NCI-H1105 (cell line): ENCODE data around the gene PCDHGA5.
"Not testable (repeated sequence)": the region's sequence is repeated elsewhere in the genome, so short reads cannot be mapped to it uniquely, and the experiment has no call there.

Source experiments
- DNase-seq: peaks from one replicate; lab custom pipeline; 2025; lab: John Stamatoyannopoulos, UW

Gene PCDHGA5

DNA sequence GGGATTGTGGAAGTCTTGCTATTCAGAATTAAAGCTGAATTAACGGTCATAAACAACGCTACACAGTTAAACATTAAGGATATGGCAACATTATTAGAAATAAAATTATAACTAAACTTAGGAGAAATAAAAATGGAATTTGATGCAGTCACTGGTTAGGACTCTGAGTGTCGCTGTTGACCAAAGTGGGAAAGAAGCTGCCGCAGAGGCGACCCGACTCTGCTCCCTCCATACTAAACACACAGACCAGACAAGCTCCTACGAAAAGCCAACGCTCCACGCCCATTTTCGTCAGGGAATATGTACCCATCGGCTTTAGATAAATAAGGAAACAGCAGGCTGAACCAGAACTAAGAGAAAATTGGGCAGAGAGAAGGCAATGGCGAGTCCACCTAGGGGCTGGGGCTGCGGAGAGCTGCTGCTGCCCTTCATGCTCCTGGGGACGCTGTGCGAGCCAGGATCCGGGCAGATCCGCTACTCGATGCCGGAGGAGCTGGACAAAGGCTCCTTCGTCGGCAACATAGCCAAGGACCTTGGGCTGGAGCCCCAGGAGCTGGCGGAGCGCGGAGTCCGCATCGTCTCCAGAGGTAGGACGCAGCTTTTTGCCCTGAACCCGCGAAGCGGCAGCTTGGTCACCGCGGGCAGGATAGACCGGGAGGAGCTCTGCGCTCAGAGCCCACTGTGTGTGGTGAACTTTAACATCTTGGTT, at the start of gene PCDHGA5:
PCDHGA5 (plus strand) TSS at position 211 of the 709 bp plus-strand sequence; CDS start at position 380, 169 bp downstream.
- no peak for DNase-seq

DNA sequence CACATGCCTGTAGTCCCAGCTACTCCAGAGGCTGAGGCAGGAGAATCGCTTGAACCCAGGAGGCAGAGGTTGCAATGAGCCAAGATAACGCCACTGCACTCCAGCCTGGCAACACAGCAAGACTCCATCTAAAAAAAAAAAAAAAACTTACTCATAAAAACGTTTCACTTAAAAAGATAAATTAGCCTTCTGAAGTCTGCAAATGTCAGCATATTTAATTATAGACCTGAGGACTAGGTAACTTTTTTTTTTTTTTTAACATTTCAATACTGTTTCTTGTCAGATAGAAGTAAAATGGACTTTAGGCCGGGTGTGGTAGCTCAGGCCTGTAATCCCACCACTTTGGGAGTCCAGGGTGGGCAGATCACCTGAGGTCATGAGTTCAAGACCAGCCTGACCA, 47.0 kb upstream of the PCDHGA5 start:
- DNase-seq, result not testable (repeated sequence)

DNA sequence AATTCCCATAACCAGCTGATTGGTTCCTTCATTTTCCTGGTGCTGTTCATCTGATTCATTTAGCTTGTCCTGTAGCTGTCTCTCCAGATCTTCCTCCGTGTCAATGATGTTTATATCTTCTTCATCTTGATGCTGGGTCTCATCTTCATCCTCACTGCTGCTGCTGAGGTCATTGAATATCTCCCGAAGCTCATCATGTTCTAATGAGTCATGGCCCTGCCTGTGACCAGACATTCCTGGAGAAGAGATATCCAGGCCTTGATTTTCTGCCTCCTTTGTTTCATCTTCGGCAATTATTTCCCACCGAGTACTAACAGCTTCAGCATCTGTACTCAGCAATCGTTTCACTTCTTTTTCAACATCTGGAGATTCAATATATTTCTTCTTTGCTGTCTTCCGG, 44.8 kb upstream of the PCDHGA5 start:
- DNase-seq, result no peak

DNA sequence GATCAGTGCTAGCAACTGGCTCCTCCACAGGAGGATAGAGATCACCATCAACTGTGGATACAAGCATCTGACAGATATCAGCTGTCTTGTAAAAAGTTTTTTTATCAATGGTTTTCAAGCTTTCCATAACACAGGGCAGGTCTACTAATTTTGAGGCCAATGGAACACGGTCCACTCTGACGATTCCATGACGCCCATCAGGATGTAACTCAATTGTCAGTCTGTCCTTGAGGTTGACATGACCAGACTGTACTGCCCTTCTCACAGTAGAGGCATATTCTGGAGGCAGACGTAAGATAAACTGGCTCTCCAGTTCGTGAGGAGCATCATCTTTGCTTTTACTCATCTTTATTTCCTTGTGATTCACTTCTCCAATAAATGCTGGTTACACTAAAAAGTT, 44.3 kb upstream of the PCDHGA5 start:
- no peak for DNase-seq

DNA sequence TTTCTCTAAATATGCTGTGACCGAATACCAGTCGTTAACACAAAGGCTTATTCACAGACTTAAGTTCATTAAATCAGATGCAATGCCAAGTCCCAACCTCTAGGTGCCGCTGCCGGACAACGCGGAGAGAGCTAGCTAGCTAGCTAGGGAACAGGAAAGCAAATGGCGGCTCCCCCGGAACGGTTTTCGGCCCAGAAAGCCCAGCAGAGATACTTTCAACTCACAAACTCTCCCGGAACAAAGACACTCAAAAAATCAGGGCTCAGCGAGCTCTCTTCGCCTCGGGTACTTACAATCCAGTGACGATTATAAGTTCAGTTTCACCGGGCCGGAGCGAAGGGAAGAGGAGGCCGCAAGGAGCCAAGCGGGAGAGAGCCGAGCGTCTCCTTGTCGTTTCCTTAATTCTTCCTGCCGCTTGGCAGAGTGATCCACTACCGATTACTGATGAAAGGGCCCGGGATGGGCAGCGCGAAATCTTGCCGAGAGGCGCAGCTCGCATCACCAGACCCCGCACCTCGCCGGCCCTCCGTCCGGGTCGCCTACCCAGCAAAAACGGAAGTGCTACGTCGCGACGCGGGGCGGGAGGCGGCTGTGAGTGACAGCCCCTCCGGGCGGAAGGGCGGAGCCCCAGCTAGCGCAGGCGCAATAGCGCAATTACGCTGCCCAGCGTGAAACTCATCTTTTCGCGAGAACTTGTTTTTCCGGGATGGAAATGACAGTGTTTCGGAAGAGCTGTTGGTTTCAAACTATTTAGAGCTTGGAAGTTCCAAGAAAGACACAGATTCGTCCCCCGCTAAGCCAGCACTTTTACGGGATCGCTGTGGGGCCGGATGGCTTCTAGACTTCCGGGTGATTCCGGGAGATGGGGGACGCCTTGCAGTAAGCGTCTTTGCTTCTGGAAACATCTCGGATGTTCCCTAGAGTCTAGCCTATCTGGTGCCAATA, 43.5 kb upstream of the PCDHGA5 start, which contains the start of gene TAF7:
TAF7 (minus strand) TSS at position 560 of the 945 bp plus-strand sequence. CDS start 740 bp downstream, outside the sequence.
- peak; percentile 64 for DNase-seq

DNA sequence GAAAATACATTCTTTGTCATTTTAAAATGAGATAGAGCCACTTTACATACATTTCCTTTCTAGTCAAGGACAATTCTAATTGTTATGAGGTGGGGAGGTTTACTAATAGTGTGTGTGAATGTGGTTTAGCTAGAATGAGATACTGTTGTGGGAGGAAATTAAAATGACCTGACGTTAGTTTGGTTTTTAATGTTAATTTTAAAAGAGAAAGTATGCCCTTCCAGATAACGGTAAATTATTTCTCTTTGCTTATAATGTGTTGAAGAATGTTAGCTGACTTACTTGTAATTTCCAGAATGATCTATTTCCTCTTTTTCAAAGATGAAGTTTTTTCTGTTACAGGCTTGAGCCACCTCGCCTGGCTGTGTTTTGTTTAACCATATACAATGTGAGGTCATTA, 41.7 kb upstream of the PCDHGA5 start:
- no peak for DNase-seq

DNA sequence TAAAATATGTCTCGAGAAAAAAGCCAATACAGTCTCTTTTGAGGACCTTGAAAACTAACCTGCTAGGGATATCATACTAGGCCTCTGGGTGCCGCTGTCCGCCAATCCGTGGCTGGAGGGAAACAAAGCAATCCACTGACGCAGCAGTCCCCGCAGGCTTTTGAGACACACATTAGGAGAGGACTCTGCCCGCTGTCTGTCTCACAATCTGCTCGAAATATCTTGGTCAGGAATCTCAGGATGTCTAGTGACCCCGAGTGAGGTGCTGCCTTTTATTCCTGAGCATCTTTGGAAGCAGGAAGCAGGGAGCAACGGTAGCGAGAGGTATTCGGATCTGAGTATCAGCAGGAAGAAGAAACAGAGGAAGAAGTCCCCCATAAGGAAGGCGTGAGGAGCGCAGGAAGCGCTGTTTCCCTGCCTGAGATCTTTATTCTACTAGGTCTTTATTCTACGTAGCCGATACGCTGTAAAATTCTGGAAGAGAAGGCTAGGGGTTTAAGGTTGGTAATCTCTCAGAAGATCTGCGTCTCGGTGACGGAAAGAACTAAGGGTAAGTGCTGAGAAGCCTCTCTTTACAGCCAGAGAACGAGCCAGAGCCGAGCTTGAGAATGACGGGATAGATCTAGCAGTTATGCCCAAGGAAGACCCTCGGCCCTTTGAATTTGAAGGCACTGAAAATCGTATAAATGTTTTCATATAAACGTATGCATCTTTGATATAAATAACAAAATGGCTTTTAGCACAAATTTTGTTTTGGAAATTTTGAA, 37.7 kb upstream of the PCDHGA5 start:
- DNase-seq, result no peak

DNA sequence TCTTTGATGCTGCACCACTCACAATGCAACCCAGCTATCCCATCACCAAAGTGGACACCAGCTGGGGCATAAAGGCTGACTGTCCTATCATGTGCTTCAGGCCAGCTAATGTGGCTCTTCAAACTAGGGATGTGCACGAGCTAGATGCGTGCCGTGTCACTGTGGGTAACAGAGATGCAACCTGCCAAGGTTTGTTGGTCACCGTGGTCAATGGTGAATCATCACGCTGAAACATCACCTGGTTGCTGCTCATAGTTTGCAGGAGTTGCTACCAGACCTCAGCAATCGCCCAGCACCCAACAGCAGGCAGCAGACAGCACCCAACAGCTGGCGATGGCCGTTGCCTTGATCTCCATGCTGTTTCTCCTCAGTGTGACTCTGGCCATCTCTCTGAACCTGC, 35.7 kb upstream of the PCDHGA5 start:
- DNase-seq, result no peak

DNA sequence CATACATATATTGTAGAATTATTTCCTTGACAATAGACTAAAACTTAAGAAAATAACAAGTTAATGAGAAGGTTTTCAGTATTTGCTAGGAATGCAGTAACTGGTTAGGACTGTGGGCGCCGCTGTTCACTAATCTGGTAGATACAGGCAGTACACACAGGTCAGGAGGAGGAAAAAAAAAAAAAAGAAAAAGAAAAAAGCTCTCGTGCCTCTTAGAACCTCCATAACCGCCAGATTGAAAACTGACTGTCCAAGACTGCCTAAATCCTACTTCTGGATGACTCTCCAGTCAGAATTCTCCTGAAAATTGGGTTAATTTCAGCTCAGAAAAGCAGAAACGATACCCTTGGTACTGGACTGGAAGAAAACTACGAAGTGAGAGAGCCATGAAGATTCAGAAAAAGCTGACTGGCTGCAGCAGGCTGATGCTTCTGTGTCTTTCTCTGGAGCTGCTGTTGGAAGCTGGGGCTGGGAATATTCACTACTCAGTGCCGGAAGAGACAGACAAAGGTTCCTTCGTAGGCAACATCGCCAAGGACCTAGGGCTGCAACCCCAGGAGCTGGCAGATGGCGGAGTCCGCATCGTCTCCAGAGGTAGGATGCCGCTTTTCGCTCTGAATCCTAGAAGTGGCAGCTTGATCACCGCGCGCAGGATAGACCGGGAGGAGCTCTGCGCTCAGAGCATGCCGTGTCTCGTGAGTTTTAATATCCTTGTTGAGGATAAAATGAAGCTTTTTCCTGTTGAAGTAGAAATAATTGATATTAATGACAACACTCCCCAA, 33.5 kb upstream of the PCDHGA5 start, which contains the start of gene PCDHGA1:
PCDHGA1 (plus strand) TSS at position 216 of the 782 bp plus-strand sequence.
- peak; percentile 43 for DNase-seq

DNA sequence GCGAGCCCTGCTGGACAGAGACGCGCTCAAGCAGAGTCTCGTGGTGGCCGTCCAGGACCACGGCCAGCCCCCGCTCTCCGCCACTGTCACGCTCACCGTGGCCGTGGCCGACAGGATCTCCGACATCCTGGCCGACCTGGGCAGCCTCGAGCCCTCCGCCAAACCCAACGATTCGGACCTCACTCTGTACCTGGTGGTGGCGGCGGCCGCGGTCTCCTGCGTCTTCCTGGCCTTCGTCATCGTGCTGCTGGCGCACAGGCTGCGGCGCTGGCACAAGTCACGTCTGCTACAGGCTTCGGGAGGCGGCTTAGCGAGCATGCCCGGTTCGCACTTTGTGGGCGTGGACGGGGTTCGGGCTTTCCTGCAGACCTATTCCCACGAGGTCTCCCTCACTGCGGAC, 31.4 kb upstream of the PCDHGA5 start:
- DNase-seq, result not testable (repeated sequence)

DNA sequence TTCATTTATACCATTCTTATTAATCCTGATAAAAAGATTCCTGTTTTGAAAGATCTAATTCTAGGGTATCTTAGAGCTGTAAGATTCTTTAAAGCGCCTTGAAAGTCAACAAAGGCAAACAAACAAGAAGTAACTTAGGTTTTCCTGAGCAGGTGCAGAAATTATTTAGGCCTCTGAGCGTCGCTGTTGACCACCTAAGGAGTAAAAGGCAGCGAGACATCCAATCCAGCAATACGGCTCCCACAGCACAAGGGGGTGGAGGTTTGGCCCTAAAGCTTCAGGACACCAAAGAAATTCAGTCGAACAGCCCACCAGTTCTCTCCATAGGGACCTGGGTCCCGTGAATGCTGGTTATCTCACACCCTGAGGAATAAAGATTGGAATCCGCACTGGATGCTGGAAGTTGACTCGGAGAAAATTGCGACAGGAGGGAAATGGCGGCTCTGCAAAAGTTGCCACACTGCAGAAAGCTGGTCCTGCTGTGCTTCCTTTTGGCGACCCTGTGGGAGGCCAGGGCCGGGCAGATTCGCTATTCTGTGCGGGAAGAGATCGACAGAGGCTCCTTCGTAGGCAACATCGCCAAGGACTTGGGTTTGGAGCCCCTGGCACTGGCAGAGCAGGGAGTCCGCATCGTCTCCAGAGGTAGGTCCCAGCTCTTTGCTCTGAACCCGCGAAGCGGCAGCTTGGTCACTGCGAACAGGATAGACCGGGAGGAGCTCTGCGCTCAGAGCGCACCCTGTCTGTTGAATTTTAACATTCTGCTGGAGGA, 25.2 kb upstream of the PCDHGA5 start, which contains the start of gene PCDHGA2:
PCDHGA2 (plus strand) TSS at position 223 of the 769 bp plus-strand sequence.
- no peak for DNase-seq

DNA sequence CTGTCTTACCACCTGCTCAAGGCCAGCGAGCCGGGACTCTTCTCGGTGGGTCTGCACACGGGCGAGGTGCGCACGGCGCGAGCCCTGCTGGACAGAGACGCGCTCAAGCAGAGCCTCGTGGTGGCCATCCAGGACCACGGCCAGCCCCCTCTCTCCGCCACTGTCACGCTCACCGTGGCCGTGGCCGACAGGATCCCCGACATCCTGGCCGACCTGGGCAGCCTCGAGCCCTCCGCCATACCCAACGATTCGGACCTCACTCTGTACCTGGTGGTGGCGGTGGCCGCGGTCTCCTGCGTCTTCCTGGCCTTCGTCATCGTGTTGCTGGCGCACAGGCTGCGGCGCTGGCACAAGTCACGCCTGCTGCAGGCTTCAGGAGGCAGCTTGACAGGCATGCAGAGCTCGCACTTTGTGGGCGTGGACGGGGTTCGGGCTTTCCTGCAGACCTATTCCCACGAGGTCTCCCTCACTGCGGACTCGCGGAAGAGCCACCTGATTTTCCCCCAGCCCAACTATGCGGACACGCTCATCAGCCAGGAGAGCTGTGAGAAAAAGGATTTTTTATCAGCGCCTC, 23.1 kb upstream of the PCDHGA5 start:
- DNase-seq, result not testable (repeated sequence)

DNA sequence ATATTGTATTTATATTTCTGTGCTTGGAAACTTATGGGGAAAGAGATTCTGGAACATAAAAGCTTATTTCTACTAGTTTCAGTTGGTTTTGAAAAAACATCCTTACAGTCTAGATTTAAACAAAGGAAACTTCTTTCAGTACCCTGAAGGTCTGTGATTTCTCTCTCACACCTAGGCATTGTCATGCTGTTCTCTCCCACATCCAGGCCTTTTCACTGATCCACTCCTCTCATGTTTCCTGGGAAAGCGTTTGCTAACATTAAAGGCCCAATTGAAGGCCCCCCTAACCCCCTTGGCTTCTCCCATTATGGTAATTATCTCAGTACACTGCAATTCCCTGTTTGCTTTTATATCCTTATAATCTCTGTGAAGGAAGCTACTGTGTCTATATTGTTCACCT, 21.2 kb upstream of the PCDHGA5 start:
- DNase-seq, result no peak

DNA sequence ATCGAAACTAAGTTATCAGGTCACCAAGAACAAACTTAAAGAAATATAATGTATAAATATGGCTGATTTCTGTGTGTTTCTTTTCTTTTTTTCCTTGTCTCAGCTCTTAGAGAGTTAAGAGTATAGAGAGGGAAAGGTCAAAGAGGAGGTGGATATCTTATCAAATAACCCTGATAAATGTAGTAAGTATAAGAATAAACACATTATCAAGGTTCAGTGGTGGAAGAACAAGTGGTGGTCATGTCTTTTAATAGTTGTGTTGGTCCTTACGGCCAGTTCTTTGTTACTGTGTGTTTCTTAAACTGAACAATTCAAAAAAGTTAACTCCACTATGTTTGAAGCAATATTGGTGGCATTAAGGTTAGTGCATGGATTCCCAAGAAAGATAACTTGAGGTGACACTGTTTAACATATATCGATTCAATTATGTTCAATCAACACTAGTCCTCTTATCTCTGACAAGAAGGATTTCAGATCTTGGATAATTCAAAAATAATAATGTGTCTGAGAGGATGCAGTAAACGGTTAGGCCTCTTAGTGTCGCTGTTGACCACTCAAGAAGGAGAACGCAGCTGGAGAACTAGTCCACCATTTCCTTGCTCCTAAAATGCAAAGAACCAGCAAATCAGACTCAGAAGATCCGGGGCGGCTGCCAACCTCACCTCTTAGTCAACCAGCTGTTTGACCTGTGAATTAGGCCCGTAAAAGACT, 20.6 kb upstream of the PCDHGA5 start, which contains the start of gene PCDHGA3:
PCDHGA3 (plus strand) TSS at position 588 of the 711 bp plus-strand sequence. CDS start 205 bp downstream, outside the sequence.
- no peak for DNase-seq

DNA sequence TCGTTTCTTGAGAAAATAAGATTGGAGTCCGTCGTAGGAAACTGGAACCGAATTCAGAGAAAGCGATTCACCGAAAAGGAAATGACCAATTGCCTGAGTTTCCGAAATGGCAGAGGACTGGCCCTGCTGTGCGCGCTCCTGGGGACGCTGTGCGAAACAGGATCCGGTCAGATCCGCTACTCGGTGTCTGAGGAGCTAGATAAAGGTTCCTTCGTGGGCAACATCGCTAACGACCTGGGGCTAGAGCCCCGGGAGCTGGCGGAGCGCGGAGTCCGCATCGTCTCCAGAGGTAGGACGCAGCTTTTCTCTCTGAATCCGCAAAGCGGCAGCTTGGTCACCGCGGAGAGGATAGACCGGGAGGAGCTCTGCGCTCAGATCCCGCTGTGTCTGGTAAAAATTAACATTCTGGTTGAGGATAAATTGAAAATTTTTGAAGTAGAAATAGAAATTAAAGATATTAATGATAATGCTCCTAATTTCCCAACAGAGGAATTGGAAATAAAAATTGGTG, 20.0 kb upstream of the PCDHGA5 start:
- DNase-seq, result no peak

DNA sequence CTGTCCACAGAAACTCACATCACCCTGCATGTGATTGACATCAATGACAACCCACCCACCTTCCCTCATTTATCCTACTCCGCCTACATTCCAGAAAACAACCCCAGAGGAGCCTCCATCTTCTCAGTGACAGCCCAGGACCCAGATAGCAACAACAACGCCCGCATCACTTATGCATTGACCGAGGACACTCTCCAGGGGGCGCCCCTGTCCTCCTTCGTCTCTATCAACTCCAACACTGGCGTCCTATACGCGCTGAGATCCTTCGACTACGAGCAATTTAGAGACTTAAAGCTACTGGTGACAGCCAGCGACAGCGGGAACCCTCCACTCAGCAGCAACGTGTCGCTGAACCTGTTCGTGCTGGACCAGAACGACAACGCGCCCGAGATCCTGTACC, 18.6 kb upstream of the PCDHGA5 start:
- DNase-seq, result no peak

DNA sequence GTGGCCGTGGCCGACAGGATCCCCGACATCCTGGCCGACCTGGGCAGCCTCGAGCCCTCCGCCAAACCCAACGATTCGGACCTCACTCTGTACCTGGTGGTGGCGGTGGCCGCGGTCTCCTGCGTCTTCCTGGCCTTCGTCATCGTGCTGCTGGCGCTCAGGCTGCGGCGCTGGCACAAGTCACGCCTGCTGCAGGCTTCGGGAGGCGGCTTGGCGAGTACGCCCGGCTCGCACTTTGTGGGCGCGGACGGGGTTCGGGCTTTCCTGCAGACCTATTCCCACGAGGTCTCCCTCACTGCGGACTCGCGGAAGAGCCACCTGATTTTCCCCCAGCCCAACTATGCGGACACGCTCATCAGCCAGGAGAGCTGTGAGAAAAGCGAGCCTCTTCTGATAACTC, 17.9 kb upstream of the PCDHGA5 start:
- not testable (repeated sequence) for DNase-seq

DNA sequence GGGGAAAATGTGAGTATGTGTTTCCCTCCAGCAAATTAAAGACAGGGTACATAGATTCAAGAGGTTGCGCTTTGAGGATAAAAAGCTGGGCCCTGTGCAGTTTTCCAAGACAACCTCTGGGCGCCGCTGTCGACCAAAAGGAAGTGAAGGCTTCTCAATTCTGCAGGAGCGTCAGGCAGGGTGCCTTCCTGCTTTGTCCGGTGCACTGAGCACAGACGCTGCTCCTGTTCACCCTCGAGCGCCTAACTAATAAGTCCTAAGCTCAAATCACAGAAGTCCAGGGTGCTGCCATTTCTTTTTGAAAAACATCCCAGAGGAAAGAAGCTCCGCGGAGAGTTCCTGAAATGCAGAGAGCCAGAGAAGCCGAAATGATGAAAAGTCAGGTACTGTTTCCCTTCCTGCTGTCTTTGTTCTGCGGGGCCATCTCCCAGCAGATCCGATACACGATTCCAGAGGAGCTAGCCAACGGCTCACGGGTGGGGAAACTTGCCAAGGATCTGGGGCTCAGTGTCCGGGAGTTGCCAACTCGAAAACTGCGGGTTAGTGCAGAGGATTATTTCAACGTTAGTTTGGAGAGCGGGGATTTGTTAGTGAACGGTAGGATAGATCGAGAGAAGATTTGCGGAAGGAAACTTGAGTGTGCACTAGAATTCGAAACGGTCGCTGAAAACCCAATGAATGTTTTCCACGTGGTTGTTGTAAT, 13.9 kb upstream of the PCDHGA5 start, which contains the start of gene PCDHGB1:
PCDHGB1 (plus strand) TSS at position 183 of the 703 bp plus-strand sequence; CDS start at position 345, 162 bp downstream.
- DNase-seq, result no peak
